ENCODE measurements around the gene TBPL1.

The TBPL1 gene

DNA sequence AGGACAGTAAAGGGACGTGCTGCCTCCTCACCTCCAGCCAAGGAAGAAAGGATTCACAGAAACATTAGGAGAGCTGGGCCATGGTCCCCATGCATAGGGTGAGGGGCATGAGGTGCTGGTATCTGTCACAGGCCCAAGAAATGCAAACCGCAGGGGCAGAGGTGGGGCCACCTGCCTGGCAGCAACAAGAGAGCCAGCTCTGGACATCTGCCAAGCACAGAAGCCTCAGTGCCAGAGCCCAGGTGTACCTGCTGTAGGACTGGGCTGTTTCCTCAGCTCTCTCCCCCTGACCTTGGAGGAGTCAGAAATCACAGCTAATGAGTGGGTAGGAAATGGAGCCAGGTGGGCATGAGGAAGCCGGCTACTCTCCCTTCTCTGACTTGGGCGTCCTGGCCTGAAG, 54.1 kb downstream of the TBPL1 start:
- no peak for DNase-seq (ENCODE audit: low spot score)

DNA sequence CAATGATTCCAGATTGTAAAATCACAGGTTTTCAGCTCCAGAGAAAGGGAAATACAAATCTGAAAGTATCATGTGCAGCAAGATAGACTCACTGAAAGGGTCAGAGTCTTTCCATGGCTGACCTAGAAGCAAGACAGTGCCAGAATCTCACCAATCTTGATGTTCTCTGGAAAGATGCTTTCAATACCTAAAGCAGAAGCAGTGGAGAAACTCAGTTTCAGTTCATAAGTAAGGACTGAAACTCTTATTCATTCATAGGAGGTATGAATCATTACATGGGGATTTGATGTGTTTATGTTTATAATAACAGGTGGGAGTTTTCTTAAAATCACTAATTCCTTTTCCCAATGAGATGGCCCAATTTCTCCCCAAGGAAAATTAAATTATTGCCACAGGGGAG, 56.9 kb downstream of the TBPL1 start:
- no peak for DNase-seq (ENCODE audit: low spot score)

DNA sequence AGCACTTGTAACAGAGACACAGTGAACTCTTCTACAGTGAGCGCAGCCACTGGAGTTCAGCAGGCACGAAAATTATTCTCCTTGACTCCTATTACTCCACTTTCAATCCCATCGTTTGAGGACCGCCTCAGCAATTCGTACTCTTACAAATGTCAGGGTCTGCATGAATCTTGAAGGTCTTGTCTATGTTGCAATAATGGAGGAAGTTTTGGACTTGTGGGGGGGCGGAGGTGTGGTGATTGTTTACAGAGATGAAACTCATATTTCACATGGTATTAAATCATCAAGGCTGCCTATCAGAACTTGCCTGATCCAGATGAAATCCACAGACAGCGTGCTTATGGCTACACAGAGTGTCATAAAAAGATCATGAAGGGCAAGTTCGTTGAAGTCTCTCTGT, 57.4 kb downstream of the TBPL1 start:
- DNase-seq (ENCODE audit: low spot score) = no peak

DNA sequence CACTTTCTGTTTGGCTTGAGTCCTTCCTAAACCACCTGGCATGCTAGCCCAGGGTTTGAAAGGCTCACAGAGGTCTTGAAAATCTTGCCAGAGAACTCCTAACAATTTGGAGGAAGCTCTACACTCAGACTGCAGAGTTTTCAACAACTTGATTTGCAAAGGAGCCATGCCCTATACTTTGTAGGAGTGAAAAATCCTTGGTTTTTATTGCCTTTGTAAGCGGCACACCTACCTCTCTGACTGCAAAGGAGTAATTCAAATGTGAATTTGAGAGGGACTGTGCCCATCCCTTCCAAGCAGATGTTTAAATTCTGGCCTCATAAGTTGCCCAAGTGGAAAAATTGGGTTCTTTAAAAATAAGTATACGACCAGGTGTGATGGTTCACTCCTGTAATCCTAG, 58.0 kb downstream of the TBPL1 start:
- no peak for DNase-seq (ENCODE audit: low spot score)

DNA sequence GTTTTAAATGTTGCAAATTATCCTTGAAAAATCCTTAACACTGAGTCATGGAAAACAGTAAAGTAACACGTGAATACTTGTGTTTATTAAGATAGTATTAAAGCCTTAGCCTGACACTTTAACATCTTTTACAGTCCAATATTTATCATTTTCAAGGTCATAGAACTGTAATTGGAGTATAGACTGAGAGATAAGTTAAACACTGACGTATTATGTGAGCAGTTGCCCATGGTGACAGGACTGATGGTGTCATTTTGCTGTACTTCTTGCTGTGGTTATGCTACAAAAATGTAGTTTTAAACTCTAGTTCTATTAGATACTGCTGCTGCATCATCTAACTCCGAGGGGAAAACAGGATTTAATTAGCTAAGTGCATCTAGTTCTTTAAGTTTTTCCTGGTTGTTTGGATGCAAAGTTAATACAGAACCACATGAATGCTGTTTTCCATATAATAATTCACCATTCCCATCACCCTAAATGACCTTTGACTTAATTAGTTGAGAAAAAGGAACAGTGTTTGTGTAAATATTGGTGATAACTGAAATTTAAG, 61.6 kb downstream of the TBPL1 start:
- DNase-seq (ENCODE audit: low spot score) = no peak

DNA sequence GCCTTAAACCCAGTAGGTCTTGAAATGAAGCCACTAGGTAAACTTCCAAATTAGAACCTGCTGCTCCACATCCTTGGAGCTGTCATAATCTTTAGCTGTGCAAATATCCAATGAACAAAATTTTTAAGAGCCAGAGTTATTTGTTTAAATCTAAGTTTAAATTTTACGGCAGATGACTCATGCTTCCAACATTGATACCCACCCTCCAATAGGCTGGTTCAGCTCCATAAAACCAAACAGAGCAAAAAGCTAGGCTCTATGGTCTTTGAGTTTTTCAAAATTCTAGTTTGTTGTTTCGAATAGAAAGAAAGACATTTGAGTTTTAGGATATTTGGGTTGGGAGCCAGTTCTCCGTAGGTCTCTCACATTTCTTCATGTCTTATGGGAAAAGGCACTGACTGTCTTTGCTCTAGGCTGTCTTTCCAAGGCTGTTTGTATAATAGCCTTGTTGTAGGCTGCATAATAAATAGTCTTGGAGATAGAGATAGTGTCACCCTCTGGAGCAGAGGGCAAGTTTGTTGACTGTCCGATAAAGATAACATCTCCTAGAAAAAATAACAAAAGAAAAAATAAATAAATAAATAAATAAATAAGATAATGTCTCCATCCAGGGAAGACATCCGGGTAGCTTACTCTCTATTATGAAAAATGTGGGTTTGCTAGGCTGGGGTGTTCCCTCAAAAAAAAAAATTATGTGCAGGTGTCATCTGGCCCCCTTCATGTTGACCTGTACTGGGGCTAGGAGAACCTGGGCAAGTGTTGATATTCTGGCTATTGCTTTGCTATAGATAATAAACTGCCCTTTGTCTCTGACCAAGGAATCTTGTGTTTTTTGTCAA, 62.9 kb downstream of the TBPL1 start:
- no peak for DNase-seq (ENCODE audit: low spot score)

DNA sequence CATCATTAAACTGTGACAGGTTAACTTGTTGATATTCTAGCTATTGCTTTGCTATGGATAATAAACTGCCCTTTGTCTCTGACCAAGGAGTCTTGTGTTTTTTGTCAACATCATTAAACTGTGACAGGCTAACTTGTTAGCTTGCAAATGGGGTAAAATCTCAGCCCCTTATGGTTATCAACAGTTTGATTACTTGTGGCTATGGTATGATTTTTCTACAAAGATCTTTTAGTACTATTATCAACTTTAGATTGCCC, 63.5 kb downstream of the TBPL1 start:
- no peak for DNase-seq (ENCODE audit: low spot score)

DNA sequence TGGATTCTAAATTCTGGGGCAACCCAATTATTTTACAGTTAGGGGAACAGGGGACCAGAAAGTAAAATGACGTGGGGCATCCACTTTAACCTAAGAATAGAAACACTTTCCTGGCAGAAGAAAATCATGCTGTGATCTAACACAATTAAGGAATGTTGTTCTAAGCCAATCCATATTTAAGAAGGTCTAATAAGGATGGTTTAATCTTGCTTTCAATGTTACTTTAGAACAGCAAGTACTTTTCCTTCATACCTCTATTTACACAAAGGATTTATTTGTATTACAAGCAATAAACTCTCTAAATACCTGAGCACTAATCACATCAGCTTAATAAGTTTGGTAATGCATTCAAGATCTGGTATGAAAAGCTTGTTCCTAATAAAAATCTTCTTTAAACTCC, 67.0 kb downstream of the TBPL1 start:
- DNase-seq (ENCODE audit: low spot score) = no peak

DNA sequence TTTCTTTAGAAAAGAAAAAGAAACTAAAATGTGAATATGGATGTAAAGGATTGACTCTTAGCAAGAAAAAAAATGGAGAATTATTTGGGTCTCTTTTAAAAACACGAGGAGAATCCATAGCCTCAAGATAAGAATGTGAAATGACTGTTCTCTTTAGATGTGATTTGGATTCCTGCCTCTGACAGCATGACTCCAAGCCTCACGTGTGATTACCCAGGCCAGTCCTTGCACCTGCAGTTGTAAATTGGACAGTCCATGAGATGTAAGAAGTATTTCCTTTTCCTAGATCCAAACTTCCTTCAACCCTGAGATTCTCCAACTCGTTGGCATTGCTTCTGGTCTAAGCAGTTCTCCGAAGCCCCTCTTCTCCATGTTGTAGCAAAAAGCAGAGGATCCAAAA, 67.5 kb downstream of the TBPL1 start:
- no peak for DNase-seq (ENCODE audit: low spot score)

DNA sequence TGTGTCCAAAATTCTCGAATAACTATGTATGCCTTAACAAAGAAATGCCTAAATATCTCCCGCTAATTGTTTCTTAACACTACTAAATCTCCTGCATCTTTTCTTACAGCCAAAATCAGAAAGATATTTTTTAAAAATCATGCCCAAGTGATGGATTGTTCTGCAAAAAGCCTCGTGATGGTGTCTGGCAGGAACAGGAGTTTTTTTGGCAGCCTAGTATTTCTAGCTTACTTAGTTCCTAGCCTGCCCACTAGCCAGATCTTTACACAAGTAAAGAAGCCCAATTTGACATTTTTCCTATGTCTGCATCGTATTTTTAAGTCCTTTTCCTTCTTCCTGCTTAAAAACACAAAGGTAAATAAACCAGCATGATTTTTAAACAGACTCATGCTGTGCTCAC, 67.9 kb downstream of the TBPL1 start:
- DNase-seq (ENCODE audit: low spot score) = no peak

DNA sequence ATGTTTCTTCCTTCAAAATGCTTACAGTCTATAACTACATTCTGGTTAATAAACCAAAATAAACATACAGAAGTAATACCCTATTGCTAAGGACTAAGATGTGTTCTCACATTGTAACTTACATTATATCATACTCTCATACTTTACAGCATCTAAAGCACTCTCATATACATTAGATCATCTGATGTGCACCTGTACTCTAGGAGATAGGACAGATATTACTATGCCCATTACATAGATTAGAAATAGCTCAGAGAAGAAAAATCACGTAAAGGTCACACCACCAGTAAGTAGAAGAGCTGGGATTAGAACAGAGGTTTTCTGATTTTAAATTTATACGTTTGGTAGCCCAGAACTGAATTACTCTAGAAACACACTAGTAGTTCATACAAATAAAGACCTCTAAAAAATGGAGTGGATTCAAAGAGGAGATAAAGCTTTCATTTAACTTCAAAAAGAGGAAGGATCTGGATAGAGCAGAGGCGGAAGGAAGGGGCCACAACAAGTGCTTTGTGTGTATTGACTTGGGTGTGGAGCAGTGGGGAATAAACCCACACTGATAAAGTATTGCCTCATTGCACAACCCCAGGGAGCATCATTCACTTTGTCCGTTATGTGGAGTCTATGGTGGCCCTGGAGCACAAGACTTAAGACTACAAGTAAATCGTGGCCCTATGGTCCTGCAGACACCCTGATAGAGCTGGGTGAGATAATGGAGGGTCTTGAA, 68.5 kb downstream of the TBPL1 start:
- DNase-seq (ENCODE audit: low spot score) = no peak

DNA sequence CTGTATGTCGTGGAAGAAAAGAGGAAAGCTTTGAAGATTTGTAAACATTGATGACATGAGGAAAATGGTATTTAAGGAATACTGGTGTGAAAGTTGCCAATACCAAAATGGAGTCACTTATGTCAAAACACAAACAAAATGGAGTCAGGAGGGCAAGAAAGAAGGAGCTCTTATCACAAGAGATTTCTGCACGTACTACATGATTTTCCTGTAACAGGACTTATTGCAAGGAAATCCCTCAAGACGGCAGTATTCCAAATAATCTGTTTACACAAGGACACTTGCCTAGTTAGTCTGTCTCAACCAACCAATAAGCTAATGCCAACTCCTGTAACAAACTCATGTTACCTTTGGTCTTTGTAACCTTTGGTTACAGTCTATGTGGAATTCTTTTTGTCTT, 69.6 kb downstream of the TBPL1 start:
- no peak for DNase-seq (ENCODE audit: low spot score)

DNA sequence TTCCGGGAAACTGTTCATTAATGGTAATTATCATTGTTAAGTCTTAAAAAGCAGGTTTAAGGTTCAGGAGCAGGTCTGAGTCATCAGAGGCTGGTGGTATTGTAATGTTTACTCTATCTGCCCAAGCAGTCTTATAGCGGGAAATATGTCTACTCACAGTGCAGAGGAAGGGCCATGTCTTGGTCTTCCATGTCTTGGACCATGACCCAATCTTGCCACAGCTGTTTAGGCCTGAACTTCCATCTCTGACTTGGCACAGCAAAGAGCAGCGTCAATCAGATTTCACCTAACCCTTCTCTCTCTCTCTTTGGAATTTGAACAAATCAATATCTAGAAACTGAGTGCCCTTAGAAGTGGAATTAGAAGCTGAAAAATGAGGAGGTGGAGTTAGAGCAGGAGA, 73.6 kb downstream of the TBPL1 start:
- DNase-seq (ENCODE audit: low spot score) = no peak

DNA sequence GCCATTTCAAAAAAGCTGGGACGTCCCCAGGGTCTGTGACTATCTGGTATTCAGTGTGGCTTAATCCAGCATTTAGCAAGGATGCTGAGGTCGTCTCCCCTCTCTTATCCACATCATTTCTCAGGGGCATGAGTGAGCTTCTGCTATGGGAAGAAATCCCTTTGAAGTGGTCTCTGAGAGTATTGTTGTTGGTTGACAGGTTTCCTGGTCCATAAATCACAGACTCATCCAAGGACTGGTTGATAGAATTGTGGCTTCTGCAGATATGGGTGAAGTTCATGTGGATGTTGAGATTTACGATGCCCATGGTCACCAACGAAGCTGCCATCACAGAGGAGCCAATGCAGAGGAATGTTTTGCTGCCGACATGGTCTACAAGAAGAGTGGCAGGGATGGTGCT, 75.4 kb downstream of the TBPL1 start:
- no peak for DNase-seq (ENCODE audit: low spot score)

DNA sequence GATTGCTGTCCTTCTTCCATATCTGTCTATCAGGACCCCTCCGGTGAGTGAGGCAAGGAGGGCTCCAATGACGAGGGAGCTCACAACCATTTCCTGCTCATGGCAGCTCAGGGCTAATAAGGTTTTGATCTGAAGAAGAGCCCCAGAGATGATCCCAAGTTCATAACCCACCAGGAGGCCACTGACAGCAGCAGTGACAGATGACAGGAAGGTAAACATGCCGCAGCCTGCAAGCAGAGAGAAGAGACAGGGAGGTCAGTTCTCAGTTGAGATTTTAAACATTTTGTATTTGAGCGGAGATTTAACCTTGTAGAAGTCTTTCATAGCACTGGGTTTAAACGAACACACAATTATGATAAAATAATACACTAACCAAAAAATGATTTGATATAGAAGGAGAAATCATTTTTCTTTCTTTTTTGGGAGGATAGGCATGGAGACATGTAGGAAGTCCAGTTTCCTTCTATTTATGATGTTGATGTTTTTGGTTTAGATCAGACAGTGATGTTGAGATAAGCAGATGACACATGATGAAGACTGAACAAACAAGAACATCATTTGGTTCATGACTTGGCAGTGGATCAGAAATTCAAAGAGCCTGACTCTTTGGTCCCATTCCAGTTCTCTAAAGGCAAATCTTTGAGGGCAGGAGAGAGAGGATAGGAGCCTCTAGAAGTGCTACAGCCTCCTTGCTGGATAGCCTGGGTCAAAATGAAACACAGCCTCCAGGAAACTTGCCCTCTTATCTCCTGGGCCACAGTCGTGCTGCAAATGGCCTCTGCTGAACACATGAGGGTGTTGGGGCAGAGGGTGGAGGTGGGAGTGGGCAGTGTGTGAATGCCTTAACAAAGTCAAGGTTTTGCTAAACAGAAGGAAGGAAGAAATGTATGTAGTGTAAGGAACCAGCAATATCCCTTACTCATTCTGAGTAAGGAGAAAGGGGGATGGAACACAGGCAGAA, 76.8 kb downstream of the TBPL1 start:
- DNase-seq (ENCODE audit: low spot score) = no peak

DNA sequence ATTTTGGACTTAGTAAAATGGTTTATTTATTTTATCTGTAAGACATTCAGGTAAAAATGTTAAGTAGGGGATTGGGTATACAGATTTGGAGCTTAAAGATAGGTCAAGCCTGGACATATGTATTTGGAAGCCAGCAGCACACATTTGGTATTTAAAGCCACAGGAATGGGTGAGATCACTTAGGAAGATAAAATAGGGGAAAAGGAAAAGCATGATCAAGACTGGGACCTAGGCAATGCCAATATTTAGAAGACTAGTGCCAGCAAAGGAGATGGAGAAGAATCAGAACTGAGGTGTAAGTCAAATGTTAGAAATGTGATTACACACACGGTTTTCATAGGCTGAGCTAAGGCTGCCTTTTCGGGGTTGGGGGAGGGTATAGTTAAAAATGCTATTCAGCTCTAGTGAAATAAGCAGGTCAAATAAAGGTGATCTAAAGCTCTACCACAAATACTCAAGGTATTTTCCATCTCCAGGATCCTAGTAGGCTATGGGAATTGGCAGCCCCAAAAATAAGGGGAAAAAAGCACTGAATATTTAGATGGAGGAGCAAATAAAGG, 78.8 kb downstream of the TBPL1 start:
- DNase-seq (ENCODE audit: low spot score) = no peak

DNA sequence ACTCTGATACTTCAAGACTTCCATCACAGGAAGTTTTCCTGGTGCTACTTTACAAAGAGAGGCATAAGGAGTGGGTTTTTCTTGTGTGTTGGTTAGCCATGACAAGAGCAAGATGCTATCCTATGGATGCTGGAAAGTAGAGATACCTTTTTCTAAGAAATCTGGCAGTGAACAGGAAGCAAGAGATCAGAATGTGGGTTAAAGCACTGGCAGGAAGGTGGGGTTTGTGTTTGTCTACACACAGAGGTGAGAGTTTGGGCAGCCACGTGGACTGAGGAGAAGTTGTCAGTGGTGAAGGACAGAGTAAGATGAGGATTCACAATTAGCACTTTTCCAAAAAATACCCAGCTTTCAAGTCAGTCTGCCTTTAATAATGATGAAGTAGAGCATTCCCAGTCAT, 81.5 kb downstream of the TBPL1 start:
- DNase-seq (ENCODE audit: low spot score) = no peak

DNA sequence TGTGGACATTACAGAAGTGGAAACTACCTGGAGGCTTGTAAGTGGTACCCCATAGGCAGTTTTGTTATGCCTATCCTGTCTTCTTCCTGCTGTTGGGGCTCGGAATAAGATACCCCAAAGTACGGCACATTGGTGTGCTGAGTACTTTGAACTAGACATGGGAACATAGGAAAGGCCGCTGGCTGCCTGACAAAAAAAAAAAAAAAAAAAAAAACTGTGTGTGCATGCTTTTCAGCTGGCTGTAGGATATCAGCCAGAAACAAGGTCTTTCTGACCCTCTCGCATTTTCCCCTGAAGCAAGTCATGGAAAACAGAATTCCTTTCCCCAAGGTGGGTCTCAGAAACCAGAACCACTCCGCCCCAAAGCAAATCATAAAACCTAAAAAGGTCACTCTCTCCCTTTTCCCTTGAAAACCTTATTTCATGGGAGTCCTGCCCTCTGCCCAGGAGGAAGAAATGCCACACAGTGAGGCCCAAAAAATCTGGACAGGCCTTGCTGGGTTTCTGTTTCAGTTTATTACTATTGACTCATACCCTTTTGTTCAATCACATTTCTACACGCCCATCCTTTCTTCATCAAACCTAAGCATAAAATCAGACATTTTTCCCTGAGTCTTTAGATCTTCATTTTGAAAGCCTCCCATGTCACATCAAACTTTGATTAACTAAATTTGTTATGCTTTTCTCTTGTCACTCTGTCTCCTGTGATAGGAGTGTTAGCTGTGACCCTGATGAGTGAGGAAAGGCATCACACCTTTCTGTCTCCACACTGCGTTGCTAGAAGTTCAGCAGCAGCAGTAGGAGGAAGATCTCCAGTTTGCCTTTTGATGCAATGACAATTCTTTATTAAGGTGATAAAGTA, 82.2 kb downstream of the TBPL1 start:
- DNase-seq (ENCODE audit: low spot score) = no peak

DNA sequence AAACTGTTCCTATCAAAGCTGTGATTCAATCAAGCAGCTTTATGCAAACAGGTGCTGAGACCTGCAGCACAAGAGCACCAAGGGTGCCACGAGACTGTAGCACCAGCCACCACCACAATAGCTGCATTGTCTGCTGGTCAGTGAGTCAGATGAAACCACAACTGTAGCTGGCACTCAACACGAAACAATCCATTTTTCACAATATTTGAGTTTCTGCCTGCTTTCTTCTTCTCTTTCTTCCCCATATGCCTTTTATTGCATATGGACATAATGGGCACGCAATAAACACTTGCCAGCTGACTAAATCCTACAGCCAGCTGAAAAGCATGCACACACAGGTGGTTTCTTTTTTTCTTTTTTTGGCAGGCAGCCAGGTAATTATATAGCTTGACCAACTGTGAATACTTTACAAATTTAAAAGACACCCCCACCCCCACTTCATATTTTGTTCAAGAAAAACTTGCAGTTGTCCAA, 82.8 kb downstream of the TBPL1 start:
- DNase-seq (ENCODE audit: low spot score) = no peak

DNA sequence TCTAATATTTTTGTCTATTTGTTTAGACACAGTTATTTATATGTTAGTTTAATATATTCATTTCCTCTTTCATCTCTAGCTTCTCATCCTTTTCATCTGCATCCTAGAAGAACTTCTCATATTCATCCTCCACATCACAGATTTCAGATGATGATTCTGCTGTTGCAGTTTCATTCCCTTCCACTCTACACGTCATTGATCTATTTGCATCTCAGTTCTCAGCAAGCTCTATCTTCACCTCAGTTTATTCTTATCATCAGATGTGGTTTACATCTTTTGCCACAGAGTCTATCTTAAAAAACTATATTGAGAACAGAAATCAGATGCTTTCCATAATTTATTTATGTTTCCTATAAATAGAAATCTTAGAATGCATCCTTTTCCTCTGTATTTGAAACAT, 86.1 kb downstream of the TBPL1 start:
- no peak for DNase-seq (ENCODE audit: low spot score)

Measured in hematopoietic multipotent progenitor cell treated with erythropoietin and hydrocortisone succinate and interleukin-3 and kit ligand, for 17 days (in vitro differentiated cells).